H1 (cell line): ENCODE data around the gene CFDP1. TPM values are rescaled to one million over a fixed set of nuclear protein-coding genes. Genes with fewer than 3 reads are reported as not detected.

Experiments used
- BRCA1 ChIP-seq: IDR thresholded peaks from 2 replicates; pipeline ENCODE4 v1.6.1; 2012; ENCODE audit warnings: low read depth, low read length, improper control_type of control experiment
- CBX5 ChIP-seq: fragments of 300-800, 300-1000 bp; sonication (generic); IDR thresholded peaks from 2 replicates; pipeline ENCODE4 v1.7.1; 2016; ENCODE audit warnings: antibody characterized with exemption, low read length, low read depth
- CTBP2 ChIP-seq: IDR thresholded peaks from 2 replicates; pipeline ENCODE4 v1.7.0; 2011; ENCODE audit warnings: borderline replicate concordance, mild to moderate bottlenecking, moderate library complexity, mixed read lengths, low read length; ENCODE audit not compliant: insufficient read depth, insufficient read length
- EZH2 ChIP-seq: fragments of 200-600 bp; sonication (generic); IDR thresholded peaks from 2 replicates; pipeline ENCODE4 v1.7.1; 2012; ENCODE audit warnings: low read depth, mild to moderate bottlenecking, moderate library complexity, low read length, inconsistent platforms; ENCODE audit not compliant: severe bottlenecking
- FOSL1 ChIP-seq: IDR thresholded peaks from 2 replicates; pipeline ENCODE4 v1.6.1; 2011; ENCODE audit warnings: mild to moderate bottlenecking, low read depth, low read length, moderate library complexity; ENCODE audit not compliant: insufficient read depth
- NRF1 ChIP-seq: IDR thresholded peaks from 2 replicates; pipeline ENCODE4 v1.6.1; 2011; ENCODE audit warnings: mild to moderate bottlenecking, low read depth, low read length, improper control_type of control experiment
- PHF8 ChIP-seq: fragments of 200-600 bp; sonication (generic); conservative IDR thresholded peaks from 2 replicates; pipeline ENCODE4 v1.7.1; 2012; ENCODE audit warnings: low read depth, mild to moderate bottlenecking, inconsistent platforms, low read length, moderate library complexity
- RBBP5 ChIP-seq: IDR thresholded peaks from 2 replicates; pipeline ENCODE4 v1.7.1; 2012; ENCODE audit warnings: low read depth, mild to moderate bottlenecking, inconsistent platforms, low read length, moderate library complexity, borderline replicate concordance
- RXRA ChIP-seq: IDR thresholded peaks from 2 replicates; pipeline ENCODE4 v1.6.1; 2011; ENCODE audit warnings: low read depth, mild to moderate bottlenecking, low read length, moderate library complexity; ENCODE audit not compliant: insufficient read depth
- SAP30 ChIP-seq: fragments of 300-600 bp; sonication (generic); IDR thresholded peaks from 2 replicates; pipeline ENCODE4 v1.7.1; 2012; ENCODE audit warnings: low read length, moderate library complexity, mild to moderate bottlenecking, inconsistent platforms; ENCODE audit not compliant: insufficient read depth, insufficient replicate concordance
- SIRT6 ChIP-seq: IDR thresholded peaks from one replicate; pipeline ENCODE4 v1.7.1; 2012; ENCODE audit warnings: low read length, inconsistent platforms
- SUZ12 ChIP-seq: fragments of 200-600 bp; sonication (generic); IDR thresholded peaks from 2 replicates; pipeline ENCODE4 v1.6.1; 2012; ENCODE audit warnings: mild to moderate bottlenecking, inconsistent platforms, low read length, moderate library complexity, mixed read lengths
- TAF7 ChIP-seq: optimal IDR thresholded peaks from 2 replicates; pipeline ENCODE3; 2011; ENCODE audit warnings: low read depth, mild to moderate bottlenecking, inconsistent platforms, low read length, moderate library complexity, borderline replicate concordance
- TBP ChIP-seq: IDR thresholded peaks from 2 replicates; pipeline ENCODE4 v1.6.1; 2011; ENCODE audit warnings: low read depth, low read length, improper control_type of control experiment
- TEAD4 ChIP-seq: IDR thresholded peaks from 2 replicates; pipeline ENCODE4 v1.6.1; 2012; ENCODE audit warnings: low read depth, low read length, inconsistent platforms, mixed read lengths
- ZNF274 ChIP-seq: IDR thresholded peaks from 2 replicates; pipeline ENCODE4 v1.7.0; 2012; ENCODE audit warnings: low read length, borderline replicate concordance; ENCODE audit errors: extremely low read depth
- polyA plus RNA-seq, 7 experiments: library from polyadenylated mRNA; depleted of rRNA in 3 of 7; stranded (reverse) in 5 of 7; unstranded in 2 of 7; fragments of >200 nt in 5 of 7; fragments of 200-250 nt in 2 of 7; gene quantifications; 1 replicate in 5 of 7; 2 replicates in 1 of 7; 4 replicates in 1 of 7; pipeline versions ENCODE4 v1.2.1 to v1.2.3, GENCODE V29; 2011 to 2013; ENCODE audit warnings: missing spikeins in 2 of 7, mixed read lengths in 2 of 7
- total RNA-seq: library from RNA; stranded (reverse); fragmentation: NEBNext Ultra II Directional; extraction: Animal tissue kit (Norgen Biotek cat#: 25700); gene quantifications from 2 replicates; pipeline ENCODE4 v1.2.1, GENCODE V29; 2021
- TF ChIP-seq, protein P1 (sequence below): IDR thresholded peaks from 2 replicates; pipeline ENCODE4 v1.6.1; 2012; ENCODE audit warnings: inconsistent platforms
- TF ChIP-seq, protein P2 (sequence below): IDR thresholded peaks from 2 replicates; pipeline ENCODE4 v1.6.1; 2011; ENCODE audit warnings: low read depth, mild to moderate bottlenecking, low read length; ENCODE audit not compliant: insufficient read depth
- TF ChIP-seq, protein P3 (sequence below): IDR thresholded peaks from 2 replicates; pipeline ENCODE4 v1.6.1; 2012; ENCODE audit warnings: inconsistent platforms
- TF ChIP-seq, protein P4 (sequence below): IDR thresholded peaks from 2 replicates; pipeline ENCODE4 v1.6.1; 2011; ENCODE audit warnings: low read length, improper control_type of control experiment

Gene CFDP1
- total and polyA plus RNA-seq, 2 of the 8 experiments (the other 6 are each of a cell fraction or from before 2014, with no cell fraction given) = 25.5 to 77.3 TPM

DNA sequence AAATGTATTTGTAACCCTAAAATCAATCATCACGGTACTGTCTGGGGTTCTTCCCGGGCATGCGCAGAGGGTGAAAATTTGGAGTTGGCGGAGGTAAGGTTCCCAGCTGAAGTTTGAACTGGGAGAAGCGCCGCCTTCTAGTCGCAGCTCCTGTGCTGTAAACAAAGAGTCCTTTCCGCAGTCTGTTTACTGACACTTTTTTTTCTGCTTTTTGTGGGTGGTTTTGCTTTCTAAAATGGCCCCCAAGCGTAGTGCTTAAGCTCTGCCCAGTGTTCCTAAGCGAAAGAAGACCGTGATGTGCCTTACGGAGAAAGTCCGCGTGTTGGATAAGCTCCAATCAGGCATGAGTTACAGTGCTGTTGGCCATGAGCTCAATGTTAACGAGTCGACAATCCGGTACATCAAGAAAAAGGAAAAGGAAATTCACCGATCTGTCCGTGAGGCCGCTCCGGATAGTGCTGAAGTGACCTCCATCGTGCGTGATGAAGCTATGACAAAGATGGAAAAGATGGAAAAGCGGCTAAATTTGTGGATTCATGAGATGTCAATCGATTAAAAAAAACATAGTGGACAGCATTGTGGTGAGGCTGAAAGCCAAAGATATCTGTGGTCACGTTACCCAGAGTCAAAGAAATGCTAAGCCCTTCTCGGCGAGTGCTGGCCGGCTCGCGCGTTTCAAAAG, 570 bp upstream of the CFDP1 start (continued):
- peak; percentile 69 for TF ChIP-seq PHF8
- TF ChIP-seq SAP30 = peak; percentile 66
- TF ChIP-seq, protein P1, sequence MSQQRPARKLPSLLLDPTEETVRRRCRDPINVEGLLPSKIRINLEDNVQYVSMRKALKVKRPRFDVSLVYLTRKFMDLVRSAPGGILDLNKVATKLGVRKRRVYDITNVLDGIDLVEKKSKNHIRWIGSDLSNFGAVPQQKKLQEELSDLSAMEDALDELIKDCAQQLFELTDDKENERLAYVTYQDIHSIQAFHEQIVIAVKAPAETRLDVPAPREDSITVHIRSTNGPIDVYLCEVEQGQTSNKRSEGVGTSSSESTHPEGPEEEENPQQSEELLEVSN = peak; percentile 80; the same call in 1 of the 2 replicates
- TF ChIP-seq FOSL1 = no peak
- TF ChIP-seq, protein P2, sequence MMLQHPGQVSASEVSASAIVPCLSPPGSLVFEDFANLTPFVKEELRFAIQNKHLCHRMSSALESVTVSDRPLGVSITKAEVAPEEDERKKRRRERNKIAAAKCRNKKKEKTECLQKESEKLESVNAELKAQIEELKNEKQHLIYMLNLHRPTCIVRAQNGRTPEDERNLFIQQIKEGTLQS = no peak
- no peak for TF ChIP-seq SUZ12
- TF ChIP-seq TAF7 = peak; percentile 53
- TF ChIP-seq, protein P3, sequence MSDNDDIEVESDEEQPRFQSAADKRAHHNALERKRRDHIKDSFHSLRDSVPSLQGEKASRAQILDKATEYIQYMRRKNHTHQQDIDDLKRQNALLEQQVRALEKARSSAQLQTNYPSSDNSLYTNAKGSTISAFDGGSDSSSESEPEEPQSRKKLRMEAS = peak; percentile 95
- TF ChIP-seq NRF1 = peak; percentile 77
- no peak for TF ChIP-seq CTBP2
- TF ChIP-seq RBBP5 = peak; percentile 10; the same call in 1 of the 2 replicates
- no peak for TF ChIP-seq CBX5
- TF ChIP-seq EZH2 = no peak
- no peak for TF ChIP-seq SIRT6
- no peak for TF ChIP-seq RXRA
- TF ChIP-seq, protein P4, sequence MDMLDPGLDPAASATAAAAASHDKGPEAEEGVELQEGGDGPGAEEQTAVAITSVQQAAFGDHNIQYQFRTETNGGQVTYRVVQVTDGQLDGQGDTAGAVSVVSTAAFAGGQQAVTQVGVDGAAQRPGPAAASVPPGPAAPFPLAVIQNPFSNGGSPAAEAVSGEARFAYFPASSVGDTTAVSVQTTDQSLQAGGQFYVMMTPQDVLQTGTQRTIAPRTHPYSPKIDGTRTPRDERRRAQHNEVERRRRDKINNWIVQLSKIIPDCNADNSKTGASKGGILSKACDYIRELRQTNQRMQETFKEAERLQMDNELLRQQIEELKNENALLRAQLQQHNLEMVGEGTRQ = peak; percentile 42; the same call in 1 of the 2 replicates
- TF ChIP-seq ZNF274 = no peak
- peak; percentile 62; the same call in 1 of the 2 replicates for TF ChIP-seq TBP
- no peak for TF ChIP-seq BRCA1
- TF ChIP-seq TEAD4 = no peak
